A673 (cell line): ENCODE data around the gene SMURF1. TPM values are rescaled to one million over a fixed set of nuclear protein-coding genes. Genes with fewer than 3 reads are reported as not detected.
A peak's percentile ranks its signal among the peaks of the same experiment; 100 is the strongest.

ENCODE experiments used
- BruUV-seq: library from RNA; stranded (reverse); fragments of 400-500 nt; replicated peaks from 2 replicates; lab custom pipeline; 2021; lab: Mats Ljungman, UMichigan
- CTCF ChIA-PET: fragments of 300-600 bp; sonication (Branson Sonifier 250); formaldehyde crosslinking; loops from one replicate; lab custom pipeline; 2022; ENCODE audit warnings: antibody characterized with exemption; lab: Charles Lee
- POLR2A ChIA-PET: fragments of 300-600 bp; sonication (Branson Sonifier 250); formaldehyde crosslinking; loops from one replicate; lab custom pipeline; 2022; ENCODE audit warnings: antibody characterized with exemption; ENCODE audit not compliant: low non-redundant PET; lab: Charles Lee
- DNase-seq: peaks from one replicate; pipeline ENCODE4 v3.0.0-alpha.2; 2015; ENCODE audit warnings: low spot score
- H3K27ac ChIP-seq: fragments of 200-600 bp; sonication (generic); 2 replicates; pipeline ENCODE4 v1.5.1; 2016; ENCODE audit warnings: mixed run types, low read depth, mild to moderate bottlenecking, mixed read lengths, antibody characterized with exemption, low read length; ENCODE audit not compliant: poor library complexity, severe bottlenecking
- H3K27me3 ChIP-seq: fragments of 200-600 bp; sonication (generic); replicated peaks from 2 replicates; pipeline ENCODE4 v1.6.1; 2017; ENCODE audit warnings: mixed run types, low read depth, mild to moderate bottlenecking, mixed read lengths, antibody characterized with exemption, low read length; ENCODE audit not compliant: insufficient read depth, poor library complexity
- H3K36me3 ChIP-seq: fragments of 200-600 bp; sonication (generic); 2 replicates; pipeline ENCODE4 v1.6.1; 2016; ENCODE audit warnings: mixed run types, mild to moderate bottlenecking, mixed read lengths, antibody characterized with exemption, low read length; ENCODE audit not compliant: insufficient read depth, poor library complexity, severe bottlenecking
- H3K4me1 ChIP-seq: fragments of 200-600 bp; sonication (generic); 2 replicates; pipeline ENCODE4 v1.6.1; 2017; ENCODE audit warnings: mixed run types, mild to moderate bottlenecking, mixed read lengths, antibody characterized with exemption, low read length; ENCODE audit not compliant: insufficient read depth, poor library complexity, severe bottlenecking
- H3K4me3 ChIP-seq: fragments of 200-600 bp; sonication (generic); 2 replicates; pipeline ENCODE4 v1.5.1; 2016; ENCODE audit warnings: low read depth, mixed run types, mild to moderate bottlenecking, mixed read lengths, low read length; ENCODE audit not compliant: poor library complexity, severe bottlenecking
- H3K9me3 ChIP-seq: fragments of 200-600 bp; sonication (generic); 2 replicates; pipeline ENCODE4 v1.6.1; 2016; ENCODE audit warnings: mixed run types, low read depth, mild to moderate bottlenecking, mixed read lengths, antibody characterized with exemption, low read length; ENCODE audit not compliant: poor library complexity, severe bottlenecking
- EZH2 ChIP-seq: fragments of 200-600 bp; sonication (generic); IDR thresholded peaks from 2 replicates; pipeline ENCODE4 v1.6.1; 2017; ENCODE audit warnings: borderline replicate concordance, low read depth, mild to moderate bottlenecking, mixed read lengths, antibody characterized with exemption, low read length; ENCODE audit not compliant: poor library complexity, severe bottlenecking
- intact Hi-C: fragments of 100-400 bp; cut with micrococcal nuclease; formaldehyde crosslinking; loops from one replicate; pipeline ENCODE4 v1.10.0; 2022; ENCODE audit not compliant: unreplicated experiment
- total RNA-seq: library from RNA; stranded (reverse); gene quantifications from 2 replicates; pipeline ENCODE4 v1.2.3, GENCODE V29; 2021
- TF ChIP-seq, protein P1 (sequence below): fragments of 300-800, 200-600 bp; sonication (generic); conservative IDR thresholded peaks from 2 replicates; pipeline ENCODE4 v1.5.1; 2017; ENCODE audit warnings: low read depth, mild to moderate bottlenecking, antibody characterized with exemption, low read length, moderate library complexity, mixed read lengths

SMURF1 gene
- total RNA-seq, 1 experiment from 2014 or later = 16.5 TPM

DNA sequence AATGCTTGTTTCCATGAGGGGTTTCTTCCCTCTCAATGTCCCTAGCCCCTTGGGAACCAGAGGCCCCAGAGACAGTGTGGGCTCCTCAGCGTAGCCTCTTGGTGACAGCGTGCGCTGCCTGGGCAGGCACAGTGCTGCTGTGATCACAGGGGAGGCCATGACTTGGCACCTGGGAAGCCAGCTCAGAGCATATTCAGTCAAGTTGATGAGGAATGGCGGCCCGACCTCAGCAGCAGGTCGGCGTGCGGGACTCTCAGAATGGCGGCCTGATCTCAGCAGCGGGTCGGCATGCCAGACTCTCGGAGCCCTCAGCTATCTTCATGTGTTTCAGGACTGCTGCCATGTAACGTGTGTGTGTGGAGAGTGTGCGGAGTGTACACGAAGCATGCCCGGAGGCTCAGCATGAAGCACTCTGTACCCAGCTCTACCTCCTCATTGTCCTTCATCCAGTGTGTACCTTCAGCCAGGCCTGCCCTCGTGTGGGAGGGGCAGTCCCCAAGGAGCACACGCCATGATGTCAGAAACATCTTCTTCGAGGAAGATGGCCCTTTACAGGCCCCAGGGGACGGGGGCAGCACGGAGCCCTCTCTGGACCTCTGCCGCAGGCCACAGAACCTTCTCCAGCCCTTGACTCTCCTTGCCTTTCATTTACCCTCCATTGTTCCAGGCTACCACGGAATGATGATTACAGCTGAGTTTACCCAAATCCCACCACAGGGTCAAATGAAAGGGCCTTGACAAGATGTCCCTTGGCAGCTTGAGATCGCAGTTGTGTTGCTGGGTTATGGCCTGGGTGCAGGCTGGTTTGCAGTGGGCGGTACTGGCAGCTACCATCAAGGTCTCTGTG is 130.4 kb downstream of the SMURF1 start:
- ChIA-PET CTCF (no interaction called here), POLR2A (no interaction called here)
- H3K27me3 ChIP-seq = no peaks in the 10 kb centered on the region
- TF ChIP-seq EZH2 = no peak
- TF ChIP-seq, protein P1, sequence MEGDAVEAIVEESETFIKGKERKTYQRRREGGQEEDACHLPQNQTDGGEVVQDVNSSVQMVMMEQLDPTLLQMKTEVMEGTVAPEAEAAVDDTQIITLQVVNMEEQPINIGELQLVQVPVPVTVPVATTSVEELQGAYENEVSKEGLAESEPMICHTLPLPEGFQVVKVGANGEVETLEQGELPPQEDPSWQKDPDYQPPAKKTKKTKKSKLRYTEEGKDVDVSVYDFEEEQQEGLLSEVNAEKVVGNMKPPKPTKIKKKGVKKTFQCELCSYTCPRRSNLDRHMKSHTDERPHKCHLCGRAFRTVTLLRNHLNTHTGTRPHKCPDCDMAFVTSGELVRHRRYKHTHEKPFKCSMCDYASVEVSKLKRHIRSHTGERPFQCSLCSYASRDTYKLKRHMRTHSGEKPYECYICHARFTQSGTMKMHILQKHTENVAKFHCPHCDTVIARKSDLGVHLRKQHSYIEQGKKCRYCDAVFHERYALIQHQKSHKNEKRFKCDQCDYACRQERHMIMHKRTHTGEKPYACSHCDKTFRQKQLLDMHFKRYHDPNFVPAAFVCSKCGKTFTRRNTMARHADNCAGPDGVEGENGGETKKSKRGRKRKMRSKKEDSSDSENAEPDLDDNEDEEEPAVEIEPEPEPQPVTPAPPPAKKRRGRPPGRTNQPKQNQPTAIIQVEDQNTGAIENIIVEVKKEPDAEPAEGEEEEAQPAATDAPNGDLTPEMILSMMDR = no peak
- DNase-seq = no peak
- intact Hi-C loops = no loop called here
- BruUV-seq = no TSS peak
- peaks cover 50% of the 10 kb centered on the region for H3K36me3 ChIP-seq
- no peaks in the 10 kb centered on the region for H3K4me1 ChIP-seq
- no peak overlapping the region for H3K27ac ChIP-seq
- no peak overlapping the region for H3K4me3 ChIP-seq
- H3K9me3 ChIP-seq = no peaks in the 10 kb centered on the region

DNA sequence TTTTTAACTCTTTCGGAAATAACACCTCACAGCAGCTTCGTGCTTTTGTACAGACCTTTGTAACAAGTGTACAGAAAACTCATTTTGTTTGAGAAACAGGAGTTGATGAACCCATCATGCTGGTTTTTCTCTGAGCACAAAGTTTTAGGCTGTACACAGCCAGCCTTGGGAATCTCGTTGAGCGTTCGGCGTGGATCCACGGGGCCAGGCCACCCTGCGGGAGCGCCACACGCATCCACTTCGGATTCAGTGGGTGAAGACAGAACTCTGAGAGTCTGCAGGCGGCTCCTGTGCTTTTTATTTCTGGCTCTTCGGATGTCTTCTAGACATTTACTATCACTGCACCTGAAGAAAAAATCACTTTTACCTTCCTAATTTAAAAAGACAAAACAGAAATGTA is 131.2 kb downstream of the SMURF1 start:
- ChIA-PET CTCF (no interaction called here), POLR2A (no interaction called here)
- no peak for DNase-seq
- no peak overlapping the region for H3K27ac ChIP-seq
- no peak overlapping the region for H3K4me3 ChIP-seq
- intact Hi-C loops = no loop called here
- peaks cover 54% of the 10 kb centered on the region for H3K36me3 ChIP-seq
- H3K9me3 ChIP-seq = no peaks in the 10 kb centered on the region
- no peaks in the 10 kb centered on the region for H3K4me1 ChIP-seq
- H3K27me3 ChIP-seq = no peaks in the 10 kb centered on the region
- TF ChIP-seq, protein P1 = no peak
- no peak for TF ChIP-seq EZH2
- BruUV-seq = TSS peak; percentile 56

- ChIA-PET CTCF (no interaction called here), POLR2A (no interaction called here)
- TF ChIP-seq, protein P1 = no peak
- TF ChIP-seq EZH2 = no peak
- no peaks in the 10 kb centered on the region for H3K9me3 ChIP-seq
- no peaks in the 10 kb centered on the region for H3K27me3 ChIP-seq
- H3K27ac ChIP-seq = no peak overlapping the region
- no peak overlapping the region for H3K4me3 ChIP-seq
- H3K4me1 ChIP-seq = no peaks in the 10 kb centered on the region
- H3K36me3 ChIP-seq = peaks cover 57% of the 10 kb centered on the region
- DNase-seq = no peak
- no TSS peak for BruUV-seq
- intact Hi-C loops = no loop called here
These were observed 132.1 kb downstream of the SMURF1 start for GRCh38 chr7:99011706-99012404.
